OCI-LY1 (cell line): ENCODE data around the gene YEATS2.

Experiments
- H2AFZ ChIP-seq: fragments of 200-600 bp; sonication (generic), shearing (Covaris generic); 2 replicates; pipeline ENCODE4 v1.6.0; 2014; ENCODE audit warnings: antibody characterized with exemption, mild to moderate bottlenecking, low read length
- H3F3A ChIP-seq: fragments of 200-600 bp; sonication (generic), shearing (Covaris generic); 2 replicates; pipeline ENCODE4 v1.6.0; 2014; ENCODE audit warnings: mild to moderate bottlenecking, antibody characterized with exemption, low read length, moderate library complexity; ENCODE audit not compliant: insufficient read depth
- H3K27ac ChIP-seq: fragments of 200-600 bp; sonication (generic); 2 replicates; pipeline ENCODE4 v1.5.1; 2014; ENCODE audit warnings: low read length, mixed run types, mild to moderate bottlenecking, low read depth; ENCODE audit not compliant: poor library complexity, severe bottlenecking
- H3K27me3 ChIP-seq: fragments of 200-600 bp; sonication (generic); 2 replicates; pipeline ENCODE4 v1.6.0; 2014; ENCODE audit warnings: antibody characterized with exemption, mild to moderate bottlenecking, low read length, moderate library complexity; ENCODE audit not compliant: insufficient read depth
- H3K36me3 ChIP-seq: fragments of 200-600 bp; sonication (generic); 2 replicates; pipeline ENCODE4 v1.6.1; 2014; ENCODE audit warnings: mild to moderate bottlenecking, antibody characterized with exemption, low read length, moderate library complexity, mixed read lengths; ENCODE audit not compliant: insufficient read depth
- H3K4me1 ChIP-seq: fragments of 200-600 bp; sonication (generic); 2 replicates; pipeline ENCODE4 v1.5.1; 2014; ENCODE audit warnings: mild to moderate bottlenecking, low read length, moderate library complexity; ENCODE audit not compliant: insufficient read depth, severe bottlenecking
- H3K4me2 ChIP-seq: fragments of 200-600 bp; sonication (generic), shearing (Covaris generic); 2 replicates; pipeline ENCODE4 v1.6.1; 2014; ENCODE audit warnings: low read length
- H3K4me3 ChIP-seq: fragments of 200-600 bp; sonication (generic); 2 replicates; pipeline ENCODE4 v1.5.1; 2014; ENCODE audit warnings: low read length, low read depth, mild to moderate bottlenecking, mixed read lengths; ENCODE audit not compliant: poor library complexity, severe bottlenecking
- H3K79me2 ChIP-seq: fragments of 200-600 bp; shearing (Covaris generic); 2 replicates; pipeline ENCODE4 v1.6.1; 2016; ENCODE audit warnings: mixed run types, low read length, mixed read lengths; ENCODE audit not compliant: insufficient read depth
- H3K9ac ChIP-seq: fragments of 200-600 bp; sonication (generic), shearing (Covaris generic); 2 replicates; pipeline ENCODE4 v1.6.1; 2014; ENCODE audit warnings: mild to moderate bottlenecking, low read length, mixed read lengths
- H3K9me2 ChIP-seq: fragments of 200-600 bp; sonication (generic), shearing (Covaris generic); 2 replicates; pipeline ENCODE4 v1.6.1; 2014; ENCODE audit warnings: low read depth, mild to moderate bottlenecking, low read length, mixed read lengths
- H3K9me3 ChIP-seq: fragments of 200-600 bp; shearing (Covaris generic); 2 replicates; pipeline ENCODE4 v1.6.1; 2014; ENCODE audit warnings: low read length, mixed read lengths
- H4K20me1 ChIP-seq: fragments of 200-600 bp; sonication (generic), shearing (Covaris generic); 2 replicates; pipeline ENCODE4 v1.6.0; 2016; ENCODE audit warnings: mild to moderate bottlenecking, low read length; ENCODE audit not compliant: insufficient read depth
- EZH2 ChIP-seq: fragments of 200-600 bp; sonication (generic), shearing (Covaris generic); IDR thresholded peaks from 2 replicates; pipeline ENCODE4 v1.8.0; 2017; ENCODE audit warnings: borderline replicate concordance, mixed run types, mild to moderate bottlenecking, antibody characterized with exemption, low read length, moderate library complexity, mixed read lengths
- TF ChIP-seq, protein P1 (sequence below): fragments of 200-600 bp; sonication (generic), shearing (Covaris generic); IDR thresholded peaks from 2 replicates; pipeline ENCODE4 v1.5.1; 2017; ENCODE audit warnings: mild to moderate bottlenecking, antibody characterized with exemption, low read length, moderate library complexity, mixed read lengths

The YEATS2 gene

DNA sequence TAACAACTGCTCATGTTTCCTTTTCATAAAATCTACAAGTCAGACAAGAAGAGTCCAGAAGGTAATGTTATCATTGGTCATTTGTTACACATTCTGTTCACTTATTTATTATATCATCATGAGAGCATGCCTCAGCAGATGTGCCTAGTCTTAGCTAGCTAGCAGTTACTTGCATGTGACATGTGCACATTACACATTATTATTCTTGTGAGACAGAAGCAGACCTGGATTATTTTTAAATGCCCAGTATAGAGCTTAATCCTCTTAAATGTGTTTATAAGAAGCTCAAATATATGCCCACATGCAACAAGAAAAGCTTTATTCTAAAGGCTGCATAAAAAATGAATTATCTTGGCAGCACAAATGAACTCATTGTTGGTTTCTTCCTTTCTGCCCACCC is 12.6 kb downstream of the YEATS2 start:
- Histone ChIP-seq H3K4me3 (no peak overlapping the region), H4K20me1 (peaks cover 5% of the 10 kb centered on the region; the same call in 1 of the 2 replicates), H3K27ac (no peak overlapping the region)

GRCh38 chr3:183711516-183711915 is 13.9 kb downstream of the YEATS2 start:
- Histone ChIP-seq H3K9me2 (no peaks in the 10 kb centered on the region), H3K27me3 (no peaks in the 10 kb centered on the region), H3K27ac (no peak overlapping the region), H3K4me1 (no peaks in the 10 kb centered on the region), H3K9ac (no peak overlapping the region), H3K36me3 (peaks cover 50% of the 10 kb centered on the region), H4K20me1 (peaks cover 7% of the 10 kb centered on the region; the same call in 1 of the 2 replicates), H3K9me3 (no peaks in the 10 kb centered on the region), H2AFZ (no peak overlapping the region), H3F3A (no peaks in the 10 kb centered on the region), H3K4me3 (no peak overlapping the region), H3K4me2 (no peak overlapping the region), H3K79me2 (peaks cover 95% of the 10 kb centered on the region)
- TF ChIP-seq EZH2: no peak
- TF ChIP-seq, protein P1, sequence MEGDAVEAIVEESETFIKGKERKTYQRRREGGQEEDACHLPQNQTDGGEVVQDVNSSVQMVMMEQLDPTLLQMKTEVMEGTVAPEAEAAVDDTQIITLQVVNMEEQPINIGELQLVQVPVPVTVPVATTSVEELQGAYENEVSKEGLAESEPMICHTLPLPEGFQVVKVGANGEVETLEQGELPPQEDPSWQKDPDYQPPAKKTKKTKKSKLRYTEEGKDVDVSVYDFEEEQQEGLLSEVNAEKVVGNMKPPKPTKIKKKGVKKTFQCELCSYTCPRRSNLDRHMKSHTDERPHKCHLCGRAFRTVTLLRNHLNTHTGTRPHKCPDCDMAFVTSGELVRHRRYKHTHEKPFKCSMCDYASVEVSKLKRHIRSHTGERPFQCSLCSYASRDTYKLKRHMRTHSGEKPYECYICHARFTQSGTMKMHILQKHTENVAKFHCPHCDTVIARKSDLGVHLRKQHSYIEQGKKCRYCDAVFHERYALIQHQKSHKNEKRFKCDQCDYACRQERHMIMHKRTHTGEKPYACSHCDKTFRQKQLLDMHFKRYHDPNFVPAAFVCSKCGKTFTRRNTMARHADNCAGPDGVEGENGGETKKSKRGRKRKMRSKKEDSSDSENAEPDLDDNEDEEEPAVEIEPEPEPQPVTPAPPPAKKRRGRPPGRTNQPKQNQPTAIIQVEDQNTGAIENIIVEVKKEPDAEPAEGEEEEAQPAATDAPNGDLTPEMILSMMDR: no peak

More for the DNA sequence above, 12.6 kb downstream of the YEATS2 start:
- no peaks in the 10 kb centered on the region for H3K9me3 ChIP-seq
- TF ChIP-seq, protein P1: no peak
- no peak for TF ChIP-seq EZH2
- H2AFZ ChIP-seq: no peak overlapping the region
- H3K4me1 ChIP-seq: no peaks in the 10 kb centered on the region
- H3K27me3 ChIP-seq: no peaks in the 10 kb centered on the region
- no peak overlapping the region for H3K4me2 ChIP-seq
- H3K9ac ChIP-seq: no peak overlapping the region
- H3K79me2 ChIP-seq: peaks cover 99% of the 10 kb centered on the region
- H3F3A ChIP-seq: no peaks in the 10 kb centered on the region
- peaks cover 50% of the 10 kb centered on the region for H3K36me3 ChIP-seq
- H3K9me2 ChIP-seq: no peaks in the 10 kb centered on the region

DNA sequence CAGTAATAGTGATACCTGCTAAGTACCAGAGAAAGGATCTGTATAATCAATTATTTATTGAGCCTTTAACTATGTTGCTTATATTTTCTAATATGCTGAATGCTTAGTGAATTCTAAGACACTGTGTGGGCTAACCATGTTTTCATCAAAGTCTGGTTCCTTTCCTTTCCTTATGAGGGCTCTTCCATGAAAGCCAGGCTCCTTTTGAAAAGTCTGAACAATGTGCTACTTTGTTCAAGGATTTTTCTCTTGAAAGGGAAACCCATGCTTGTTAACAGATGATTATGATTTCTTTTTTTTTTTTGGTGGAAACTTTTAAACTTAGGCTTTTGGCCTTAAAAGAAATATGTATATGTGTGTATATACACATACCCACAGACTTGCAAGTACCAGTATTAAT is 17.0 kb downstream of the YEATS2 start:
- Histone ChIP-seq H3K27me3 (no peaks in the 10 kb centered on the region), H3K79me2 (peaks cover 65% of the 10 kb centered on the region), H3K9me2 (no peaks in the 10 kb centered on the region), H3K9me3 (no peaks in the 10 kb centered on the region), H4K20me1 (peaks cover 7% of the 10 kb centered on the region; the same call in 1 of the 2 replicates), H3K27ac (no peak overlapping the region), H3F3A (no peaks in the 10 kb centered on the region), H3K36me3 (peaks cover 77% of the 10 kb centered on the region), H3K4me1 (no peaks in the 10 kb centered on the region), H3K4me2 (no peak overlapping the region), H2AFZ (no peak overlapping the region), H3K4me3 (no peak overlapping the region), H3K9ac (no peak overlapping the region)
- TF ChIP-seq, protein P1: no peak
- TF ChIP-seq EZH2: no peak
